GM18909 (cell line): Measurements from ENCODE around the gene CFAP58.

Source experiments
- ATAC-seq: cut with Tn5 transposase; IDR thresholded peaks from one replicate; pipeline ENCODE4 v1.9.1; 2021; ENCODE audit warnings: mild to moderate bottlenecking; ENCODE audit not compliant: unreplicated experiment, poor library complexity

The CFAP58 gene

DNA sequence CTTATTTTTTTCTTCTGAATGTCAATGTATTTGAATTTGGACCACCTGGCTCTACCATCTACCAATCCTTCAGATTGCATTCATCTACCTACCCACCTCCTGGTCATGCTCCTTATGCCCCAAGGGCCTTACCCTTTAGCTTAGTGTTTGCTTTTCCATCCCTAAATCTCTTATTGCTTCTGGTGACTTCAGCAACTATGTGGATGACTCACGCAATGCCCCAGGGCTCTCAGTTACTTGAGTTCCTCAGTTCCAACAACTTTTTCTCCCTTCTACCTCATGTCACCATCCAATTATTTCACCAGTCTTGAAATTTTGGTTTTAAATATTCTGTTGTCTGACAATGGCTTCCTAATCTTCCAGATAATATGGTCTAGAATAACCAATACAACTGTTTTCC is 118.9 kb downstream of the CFAP58 start:
- ATAC-seq, result no peak

GRCh38 chr10:104472957-104473745 is 119.5 kb downstream of the CFAP58 start:
- no peak for ATAC-seq

DNA sequence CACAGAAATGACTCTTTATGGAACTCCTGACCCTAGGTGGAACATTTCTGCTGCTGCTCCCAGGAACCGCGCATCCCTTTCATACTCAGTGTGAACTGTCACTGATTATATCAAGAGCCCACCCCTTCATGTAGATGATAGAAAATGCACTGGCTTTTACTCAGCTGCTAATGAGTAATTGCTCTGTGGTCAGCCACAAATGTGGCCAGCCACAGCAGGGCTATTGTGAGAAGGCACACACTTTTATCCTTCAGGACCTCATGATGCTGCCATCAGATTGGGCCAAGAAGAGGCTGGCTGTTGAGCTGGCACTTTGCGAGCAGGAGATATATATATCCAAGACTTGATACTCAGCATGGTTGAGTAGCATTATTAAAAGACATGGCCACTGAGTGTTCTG is 124.7 kb downstream of the CFAP58 start:
- ATAC-seq, result no peak

GRCh38 chr10:104479906-104480593 is 126.4 kb downstream of the CFAP58 start:
- ATAC-seq, result no peak

GRCh38 chr10:104480797-104481196 is 127.2 kb downstream of the CFAP58 start:
- no peak for ATAC-seq

GRCh38 chr10:104483582-104483981 is 129.9 kb downstream of the CFAP58 start:
- ATAC-seq, result no peak

DNA sequence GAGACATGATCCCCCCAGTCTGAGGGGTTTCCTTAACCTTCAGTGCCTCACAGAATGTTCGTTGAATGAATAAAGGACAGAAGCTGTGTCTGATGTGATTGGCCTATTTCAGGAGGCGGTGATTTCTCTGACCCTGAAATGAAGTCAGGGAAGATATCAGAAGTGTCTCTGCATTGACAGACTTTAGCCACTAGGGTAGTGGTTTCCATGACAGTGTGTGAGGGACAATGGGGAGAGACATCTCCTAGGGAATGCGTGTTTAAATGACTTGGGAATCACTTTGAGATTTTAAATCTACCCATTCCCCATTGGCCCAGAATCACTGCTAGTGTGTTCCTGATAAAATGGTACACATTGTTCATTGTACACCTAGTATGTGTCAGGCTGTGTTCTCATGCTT is 132.0 kb downstream of the CFAP58 start:
- ATAC-seq, result no peak

DNA sequence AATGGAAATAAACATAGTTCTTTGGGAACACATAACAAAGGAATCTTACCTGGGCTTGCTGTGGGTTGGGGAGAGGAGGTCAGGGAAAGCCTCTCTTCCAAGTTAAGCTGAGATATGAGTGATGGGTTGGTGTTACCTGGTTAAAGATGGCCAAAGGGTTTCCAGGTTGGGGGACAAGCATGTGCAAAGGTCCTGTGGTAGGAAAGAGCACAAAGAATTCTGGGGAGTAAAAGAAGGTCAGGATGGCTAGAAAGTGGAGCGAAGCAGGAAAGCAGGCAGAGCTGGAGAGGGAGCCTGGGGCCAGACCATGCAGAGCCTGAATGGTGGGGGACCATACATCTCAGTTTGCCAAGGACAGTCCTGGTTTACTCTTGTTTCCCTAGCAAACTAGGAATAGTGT is 133.2 kb downstream of the CFAP58 start:
- ATAC-seq, result no peak

DNA sequence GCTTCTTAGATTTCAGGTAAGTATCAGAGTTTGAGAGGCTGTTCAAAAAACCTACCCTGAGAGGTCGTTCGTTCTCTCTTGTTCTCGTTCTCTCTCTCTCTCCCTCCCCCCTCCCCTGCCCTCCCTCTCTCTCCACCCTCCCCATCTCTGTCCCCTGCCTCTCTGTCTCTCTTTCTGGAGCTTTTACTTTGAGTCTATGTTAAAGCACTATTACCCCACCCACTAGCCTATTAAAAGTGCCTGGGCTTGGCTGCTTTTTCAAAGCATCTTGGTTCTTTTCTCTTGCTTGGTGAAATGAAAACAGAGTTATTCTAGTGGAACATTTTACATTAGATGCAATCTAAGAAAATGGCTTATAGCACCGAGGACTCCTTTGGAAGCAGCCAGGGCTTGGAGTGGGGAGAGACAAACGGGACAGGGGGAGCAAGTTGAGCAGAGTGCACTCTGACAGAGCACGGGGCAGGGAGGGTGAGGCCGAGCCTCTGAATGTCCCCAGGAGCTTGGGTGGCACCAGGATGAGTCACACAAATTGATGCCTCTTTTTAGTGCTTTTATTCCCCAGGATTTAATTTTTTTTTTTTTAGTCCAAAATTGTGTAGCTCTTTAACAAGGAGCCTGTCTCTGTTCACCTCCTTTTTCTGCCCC is 134.3 kb downstream of the CFAP58 start:
- ATAC-seq, result no peak

DNA sequence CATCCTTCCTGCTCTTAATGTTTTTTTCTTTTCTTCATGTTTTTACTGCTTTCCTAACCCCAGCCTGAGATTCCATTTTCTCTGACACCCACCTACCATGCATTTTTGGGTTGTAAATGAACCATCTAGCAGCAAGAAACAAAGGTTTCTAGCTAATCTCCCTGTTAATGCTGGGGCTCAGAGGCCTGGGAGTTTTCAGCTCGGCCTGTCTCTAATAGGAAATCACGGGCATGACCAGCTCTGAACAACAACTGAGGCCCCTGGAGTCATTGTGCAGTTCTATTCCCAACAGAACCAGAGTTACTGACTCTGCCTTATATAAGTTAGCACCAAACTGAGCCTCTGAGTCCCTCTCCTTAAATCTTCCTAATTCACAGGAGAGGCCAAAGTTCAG is 134.8 kb downstream of the CFAP58 start:
- no peak for ATAC-seq

DNA sequence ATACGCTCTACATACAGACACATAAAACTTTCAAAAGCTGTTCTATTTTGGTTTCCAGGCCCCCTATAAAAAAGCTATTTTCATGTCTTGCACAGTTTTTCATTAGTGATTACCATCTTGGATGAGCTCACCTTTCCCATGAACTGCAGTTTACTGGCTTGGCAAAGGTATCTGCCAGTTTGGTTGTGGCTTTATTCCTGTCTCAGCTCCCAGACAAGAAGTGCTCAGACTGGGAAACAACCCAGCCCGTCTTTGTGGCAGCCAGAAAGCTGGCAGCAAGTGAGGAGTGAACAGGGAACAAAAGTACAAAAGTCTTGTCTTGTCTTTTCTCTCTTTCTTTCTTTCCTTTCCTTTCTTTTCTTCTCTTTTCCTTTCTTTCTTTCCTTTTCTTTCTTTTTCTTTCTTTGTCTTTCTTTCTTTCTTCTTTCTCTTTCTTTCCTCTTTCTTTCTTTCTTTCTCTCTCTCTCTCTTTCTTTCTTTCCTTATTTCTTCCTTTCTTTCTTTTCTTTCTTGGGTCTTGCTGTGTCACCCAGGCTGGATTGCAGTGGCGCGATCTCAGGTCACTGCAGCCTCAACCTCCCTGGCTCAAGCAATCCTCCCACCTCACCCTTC is 138.8 kb downstream of the CFAP58 start:
- no peak for ATAC-seq

GRCh38 chr10:104498347-104499081 is 144.9 kb downstream of the CFAP58 start:
- ATAC-seq, result no peak

- no peak for ATAC-seq
Observed at GRCh38 chr10:104501449-104501848, 147.8 kb downstream of the CFAP58 start.

DNA sequence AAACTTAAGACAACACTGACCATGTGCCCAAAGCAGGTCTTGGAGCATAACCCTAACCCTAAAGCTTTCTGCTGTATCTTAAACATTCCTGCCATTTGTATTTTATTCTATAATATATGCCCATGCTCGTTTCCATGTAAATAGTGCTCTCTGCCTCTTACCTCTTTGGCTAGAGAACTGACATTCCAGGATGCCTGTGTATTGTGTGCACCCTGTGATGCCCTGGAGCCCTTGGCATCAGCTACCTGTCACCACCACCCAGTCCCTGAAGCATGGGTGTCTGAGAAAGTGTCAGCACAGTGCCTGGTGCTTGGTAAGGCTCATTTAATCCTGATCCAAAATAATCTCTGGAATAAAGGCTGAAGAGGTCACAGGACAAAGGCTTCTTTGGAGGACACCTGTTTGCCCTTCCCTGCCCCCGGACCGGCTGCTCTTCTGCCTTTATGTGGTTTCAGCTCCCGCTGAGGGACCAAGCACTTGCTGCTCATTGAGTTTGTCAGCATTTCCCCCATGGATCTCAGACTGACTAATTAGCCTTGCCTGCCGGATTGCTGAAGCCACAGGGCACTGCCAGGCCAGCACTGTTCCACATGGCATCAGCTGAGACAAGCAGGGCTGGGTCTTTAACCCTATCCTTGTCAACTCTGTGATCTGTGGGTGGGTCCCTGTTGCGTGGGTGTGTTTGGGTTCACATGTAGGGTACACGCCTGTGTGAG is 148.4 kb downstream of the CFAP58 start:
- ATAC-seq, result no peak

DNA sequence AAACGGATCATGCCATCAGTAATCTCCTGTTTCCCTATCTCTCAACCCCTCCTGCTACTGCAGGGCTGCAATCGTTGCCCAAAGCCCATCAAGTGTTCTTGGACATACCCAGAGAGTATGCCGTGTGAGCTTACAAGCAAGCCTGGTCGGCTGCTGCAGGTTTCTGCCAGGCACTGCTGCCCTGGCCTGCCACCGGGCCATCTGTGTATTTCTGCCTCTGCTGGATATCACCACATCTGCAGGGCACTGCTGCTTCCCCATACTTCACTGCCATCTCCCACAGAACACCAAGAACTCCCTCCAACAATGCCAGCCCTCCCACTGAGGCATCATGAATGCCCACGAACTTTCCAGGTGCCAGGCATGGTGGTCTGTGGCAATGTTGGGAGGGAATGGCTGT is 149.3 kb downstream of the CFAP58 start:
- ATAC-seq, result no peak
